ENCODE measurements around the gene SCMH1.

The SCMH1 gene

DNA sequence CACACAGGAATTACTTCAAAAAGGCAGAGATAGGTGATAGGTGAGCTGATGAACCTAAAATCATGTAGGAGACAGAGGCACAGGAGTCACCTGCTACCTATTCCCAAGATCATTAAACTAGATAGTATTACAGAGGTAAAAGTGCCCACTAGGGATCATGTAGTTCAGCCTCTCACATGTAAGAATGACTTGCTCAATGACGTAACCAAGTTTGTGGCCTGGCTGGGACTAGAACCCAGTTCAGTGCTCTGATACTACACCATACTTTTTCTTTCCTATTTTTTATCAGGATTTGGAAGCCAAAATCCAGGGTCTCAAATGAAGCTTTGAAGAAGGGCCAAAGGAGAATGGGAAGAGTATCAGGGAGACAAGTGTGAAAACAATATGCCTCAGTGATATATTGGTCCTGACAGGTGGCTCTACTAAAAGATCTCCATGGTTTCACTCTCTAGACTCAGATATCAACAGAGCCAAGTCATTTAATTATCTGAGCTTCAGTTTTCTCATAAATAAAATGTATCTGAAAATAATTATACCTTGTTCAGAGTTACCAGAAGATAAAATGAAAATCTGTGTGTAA, 133.3 kb downstream of the SCMH1 start:
- TF ChIP-seq, protein P1, sequence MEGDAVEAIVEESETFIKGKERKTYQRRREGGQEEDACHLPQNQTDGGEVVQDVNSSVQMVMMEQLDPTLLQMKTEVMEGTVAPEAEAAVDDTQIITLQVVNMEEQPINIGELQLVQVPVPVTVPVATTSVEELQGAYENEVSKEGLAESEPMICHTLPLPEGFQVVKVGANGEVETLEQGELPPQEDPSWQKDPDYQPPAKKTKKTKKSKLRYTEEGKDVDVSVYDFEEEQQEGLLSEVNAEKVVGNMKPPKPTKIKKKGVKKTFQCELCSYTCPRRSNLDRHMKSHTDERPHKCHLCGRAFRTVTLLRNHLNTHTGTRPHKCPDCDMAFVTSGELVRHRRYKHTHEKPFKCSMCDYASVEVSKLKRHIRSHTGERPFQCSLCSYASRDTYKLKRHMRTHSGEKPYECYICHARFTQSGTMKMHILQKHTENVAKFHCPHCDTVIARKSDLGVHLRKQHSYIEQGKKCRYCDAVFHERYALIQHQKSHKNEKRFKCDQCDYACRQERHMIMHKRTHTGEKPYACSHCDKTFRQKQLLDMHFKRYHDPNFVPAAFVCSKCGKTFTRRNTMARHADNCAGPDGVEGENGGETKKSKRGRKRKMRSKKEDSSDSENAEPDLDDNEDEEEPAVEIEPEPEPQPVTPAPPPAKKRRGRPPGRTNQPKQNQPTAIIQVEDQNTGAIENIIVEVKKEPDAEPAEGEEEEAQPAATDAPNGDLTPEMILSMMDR (IDR thresholded peaks at IDR 0.05; ENCODE audit: insufficient read depth, low read depth, low read length, missing control alignments) = no peak
- no peak overlapping the region for H3K4me3 ChIP-seq (ENCODE audit: low read depth, low read length)
- no peak for DNase-seq (ENCODE audit: low read depth)

DNA sequence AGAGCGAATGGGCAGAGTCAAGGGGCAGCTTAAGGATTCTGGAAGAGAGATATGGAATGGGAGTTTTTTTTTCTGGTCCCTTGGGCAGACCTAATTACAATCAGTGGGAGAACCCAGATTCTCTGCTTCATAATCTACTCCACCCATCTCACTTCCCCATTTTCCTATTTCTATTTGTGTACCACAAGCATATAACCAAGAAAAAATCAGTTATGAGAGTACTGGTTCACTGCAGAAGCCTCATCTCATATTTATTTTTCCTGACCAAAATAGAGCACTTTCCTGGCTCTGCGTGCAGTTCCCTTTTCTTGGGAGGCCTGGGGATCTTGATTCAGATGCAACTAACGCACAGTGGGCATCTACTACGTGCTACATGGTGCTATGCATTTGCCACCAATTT, 138.3 kb downstream of the SCMH1 start:
- TF ChIP-seq, protein P1 (IDR thresholded peaks at IDR 0.05; ENCODE audit: insufficient read depth, low read depth, low read length, missing control alignments) = no peak
- no peak overlapping the region for H3K4me3 ChIP-seq (ENCODE audit: low read depth, low read length)
- DNase-seq (ENCODE audit: low read depth) = no peak

DNA sequence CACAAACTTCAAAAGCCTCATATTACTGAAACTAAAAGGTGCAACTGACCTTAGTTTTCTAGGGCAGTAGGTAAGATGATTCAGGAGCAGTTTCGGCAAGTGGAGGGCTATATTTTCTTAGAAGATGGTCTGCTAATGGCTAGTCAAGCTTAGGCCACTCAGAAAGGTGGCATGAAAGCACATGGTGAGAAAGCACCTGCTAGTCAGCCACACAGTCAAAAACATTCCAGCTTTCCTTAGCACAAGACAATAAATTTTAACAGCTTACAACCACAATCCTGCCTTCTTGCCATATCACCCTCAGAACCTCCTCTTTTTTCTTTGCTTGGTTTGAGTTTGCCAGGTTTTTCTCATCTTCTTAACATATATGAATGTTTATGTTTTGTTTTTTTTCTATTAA, 139.5 kb downstream of the SCMH1 start:
- DNase-seq (ENCODE audit: low read depth) = peak; percentile 4
- TF ChIP-seq, protein P1 (IDR thresholded peaks at IDR 0.05; ENCODE audit: insufficient read depth, low read depth, low read length, missing control alignments) = no peak
- H3K4me3 ChIP-seq (ENCODE audit: low read depth, low read length) = no peak overlapping the region

DNA sequence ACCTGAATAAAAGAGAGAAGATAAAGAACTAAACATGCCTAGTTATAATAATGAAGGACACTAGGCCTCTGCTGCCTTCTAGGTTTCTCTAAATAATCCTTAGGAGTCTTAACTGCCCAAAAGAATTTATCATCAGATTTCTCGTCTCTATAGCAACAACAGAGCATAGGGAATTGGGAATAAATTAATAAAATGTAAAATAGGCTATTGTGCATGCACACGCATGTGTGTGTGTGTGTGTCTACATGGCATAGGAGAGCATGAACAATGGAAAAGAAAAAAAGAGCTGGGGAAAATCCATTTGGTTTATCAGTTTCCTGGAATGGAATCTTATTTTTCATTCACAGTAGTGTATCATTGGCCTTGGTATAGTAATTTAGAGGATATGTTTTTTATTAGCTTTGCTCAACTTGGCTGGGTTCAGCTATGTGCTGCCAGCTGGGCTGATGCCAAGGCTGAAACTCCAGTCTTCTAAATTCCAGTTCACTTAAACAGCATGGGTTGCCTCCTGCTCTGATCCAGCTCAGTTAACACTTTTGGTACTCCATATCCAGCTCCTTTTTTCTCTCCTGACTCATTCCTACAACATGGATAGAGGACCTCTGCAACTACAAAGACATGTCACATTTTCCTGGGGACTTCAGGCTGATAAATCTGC, 140.0 kb downstream of the SCMH1 start:
- no peak for DNase-seq (ENCODE audit: low read depth)
- H3K4me3 ChIP-seq (ENCODE audit: low read depth, low read length) = no peak overlapping the region
- TF ChIP-seq, protein P1 (IDR thresholded peaks at IDR 0.05; ENCODE audit: insufficient read depth, low read depth, low read length, missing control alignments) = no peak

DNA sequence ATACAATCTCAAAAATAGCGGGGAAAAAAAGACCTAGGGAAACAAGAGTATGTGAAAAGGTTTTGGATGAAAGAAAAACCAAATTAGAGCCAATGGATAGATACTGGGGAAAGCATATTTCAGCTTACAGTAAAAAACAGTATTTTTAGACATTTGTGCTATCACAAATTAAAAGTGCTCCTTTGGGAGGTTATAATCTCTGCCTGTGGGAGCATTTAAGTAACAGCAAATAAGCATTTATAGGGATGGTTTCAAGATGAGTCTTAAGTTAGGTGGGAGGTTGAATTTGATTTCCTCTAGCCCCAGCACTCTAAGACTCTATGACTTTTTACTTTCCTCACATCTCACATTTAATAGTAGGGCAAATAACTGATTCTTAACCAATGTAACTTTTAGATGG, 141.0 kb downstream of the SCMH1 start:
- TF ChIP-seq, protein P1 (IDR thresholded peaks at IDR 0.05; ENCODE audit: insufficient read depth, low read depth, low read length, missing control alignments) = no peak
- H3K4me3 ChIP-seq (ENCODE audit: low read depth, low read length) = no peak overlapping the region
- no peak for DNase-seq (ENCODE audit: low read depth)

DNA sequence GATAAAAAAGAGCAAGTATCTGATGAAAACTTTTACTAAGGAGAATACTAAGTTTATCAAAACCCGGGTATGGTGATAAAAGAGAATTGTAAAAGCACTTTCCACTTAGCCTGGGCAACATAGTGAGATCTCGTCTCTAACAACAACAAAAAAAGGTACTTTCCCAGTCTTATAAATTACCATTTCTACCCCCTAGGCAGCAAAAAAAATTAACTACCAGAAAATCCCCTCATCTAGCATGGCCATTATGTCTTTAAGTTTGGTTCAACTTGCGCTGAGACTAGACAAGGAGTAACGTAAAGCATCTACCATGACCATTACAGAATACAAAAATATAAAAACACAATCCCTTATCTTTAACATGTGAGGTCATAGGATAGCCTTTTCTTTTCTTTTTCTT, 141.9 kb downstream of the SCMH1 start:
- TF ChIP-seq, protein P1 (IDR thresholded peaks at IDR 0.05; ENCODE audit: insufficient read depth, low read depth, low read length, missing control alignments) = no peak
- H3K4me3 ChIP-seq (ENCODE audit: low read depth, low read length) = no peak overlapping the region
- DNase-seq (ENCODE audit: low read depth) = no peak

Measured in GM12865 (cell line).